Heart left ventricle (tissue), 16 donors: ENCODE results near the gene TRIP4. TPM values are rescaled to one million over a fixed set of nuclear protein-coding genes. Genes with fewer than 3 reads are reported as not detected.

Source experiments
- ATAC-seq, 4 donors: fragments of 200-7000 bp; cut with Tn5 transposase; one replicate each; pipeline ENCODE4 v1.9.1; 2020 to 2022; ENCODE audit warnings: moderate library complexity in 4 of 4, mild to moderate bottlenecking in 3 of 4, moderate number of reproducible peaks in 1 of 4
- DNase-seq, 5 donors: peaks; one replicate each; pipeline ENCODE4 v3.0.0-alpha.2; 2020
- H3K27ac ChIP-seq, 12 donors: fragments of 200-600 bp; sonication (generic) in 4 of 12; one replicate each; pipeline versions ENCODE4 v1.5.0 to v1.8.0; 2016 to 2022; ENCODE audit warnings: mild to moderate bottlenecking in 2 of 12
- H3K27me3 ChIP-seq, 9 donors: fragments of 200-600 bp; sonication (generic) in 2 of 9; one replicate each; pipeline versions ENCODE4 v1.5.1 to v1.8.0; 2016 to 2022; ENCODE audit warnings: mild to moderate bottlenecking in 3 of 9
- H3K36me3 ChIP-seq, 9 donors: fragments of 200-600 bp; sonication (generic) in 2 of 9; one replicate each; pipeline versions ENCODE4 v1.5.0 to v1.8.0; 2018 to 2022; ENCODE audit warnings: mild to moderate bottlenecking in 2 of 9
- H3K4me1 ChIP-seq, 12 donors: fragments of 200-600 bp; sonication (generic) in 4 of 12; one replicate each; pipeline versions ENCODE4 v1.5.0 to v1.8.0; 2016 to 2022; ENCODE audit warnings: mild to moderate bottlenecking in 3 of 12
- H3K4me3 ChIP-seq, 12 donors: fragments of 200-600 bp; sonication (generic) in 4 of 12; one replicate each; pipeline versions ENCODE4 v1.5.0 to v1.8.0; 2017 to 2022; ENCODE audit warnings: mild to moderate bottlenecking in 9 of 12, moderate library complexity in 4 of 12
- H3K9me3 ChIP-seq, 12 donors: fragments of 200-600 bp; sonication (generic) in 4 of 12; one replicate each; pipeline versions ENCODE4 v1.5.0 to v1.8.0; 2016 to 2022; ENCODE audit warnings: mild to moderate bottlenecking in 1 of 12
- POLR2A ChIP-seq, 2 donors: fragments of 450-650 bp; IDR thresholded peaks; one replicate each; pipeline ENCODE4 v1.6.1; 2017; ENCODE audit warnings: antibody characterized with exemption in 2 of 2, mild to moderate bottlenecking in 2 of 2, moderate library complexity in 2 of 2
- WGBS, 4 donors: extraction: QIAGEN DNeasy Blood & Tissue Kit in 2 of 4; methylation state at CpG; one replicate each; pipeline versions ENCODE4 v1.1.5 to v1.1.7; 2013 to 2018; 5-methylcytosine and 5-hydroxymethylcytosine counted together
- intact Hi-C, 10 donors: fragments of 100-400 bp; cut with DNase I; formaldehyde crosslinking; loops; one replicate each; pipeline versions ENCODE4 v1.11.1 to v1.14.2; 2022
- polyA plus RNA-seq, 2 donors: library from polyadenylated mRNA; stranded (reverse); fragments of 200-250 nt; gene quantifications; one replicate each; pipeline ENCODE4 v1.2.3, GENCODE V29; 2013
- total RNA-seq, 9 donors: library from RNA; depleted of rRNA in 2 of 9; stranded (reverse); fragments of >200 nt in 2 of 9; fragmentation: NEBNext Ultra II Directional in 3 of 9; extraction: Animal tissue kit (Norgen Biotek cat#: 25700) in 3 of 9; gene quantifications; one replicate each; pipeline versions ENCODE4 v1.1.0 to v1.2.4, GENCODE V29; 2016 to 2023
- TF ChIP-seq, protein P1 (sequence below), 12 donors: fragments of 200-600 bp; sonication (generic) in 4 of 12; IDR thresholded peaks; one replicate each; pipeline versions ENCODE4 v1.5.0 to v1.8.0; 2018 to 2022; ENCODE audit warnings: antibody characterized with exemption in 12 of 12, mild to moderate bottlenecking in 5 of 12
- donor health status: ischemic (EF 13 %, LVEDD 7.1; RV severe dilation, severe dysfunction).
- donor health status: healthy with polysubstance abuse.
- donor health status: DM: no; HTN: yes; CAD: no.
- donor health status: DM: no; HTN: no; CAD: no.
- donor health status: ischemic (EF 25% LVEDD 6.9; RV normal size, moderate dysfunction).
- donor health status: ischemic (EF 25% LVEDD 5.7; RV mildly dilated, moderate dysfunction).
- donor health status: healthy.
- donor health status: DM: yes; HTN: yes; CAD: no.
- donor health status: ischemic (EF 35%, LVEDD 5.7; RV mildly dilated, moderate dysfunction).
- donor health status: nonischemic (EF 11% LVEDD 7.7; RV severe dilation, severe dysfunction).
- donor health status: DM: yes; HTN: yes; CAD: no.
- donor health status: PGD.
- donor health status: ischemic (EF 29% LVEDD 5.4; RV normal size, mild dysfunction).
- donor health status: nonischemic (EF 23%, LVEDD 6.1; RV moderate dilation, normal function).

Gene TRIP4
- total and polyA plus RNA-seq, 11 donors: 5.9 to 22.7 (median 15.1) TPM

DNA sequence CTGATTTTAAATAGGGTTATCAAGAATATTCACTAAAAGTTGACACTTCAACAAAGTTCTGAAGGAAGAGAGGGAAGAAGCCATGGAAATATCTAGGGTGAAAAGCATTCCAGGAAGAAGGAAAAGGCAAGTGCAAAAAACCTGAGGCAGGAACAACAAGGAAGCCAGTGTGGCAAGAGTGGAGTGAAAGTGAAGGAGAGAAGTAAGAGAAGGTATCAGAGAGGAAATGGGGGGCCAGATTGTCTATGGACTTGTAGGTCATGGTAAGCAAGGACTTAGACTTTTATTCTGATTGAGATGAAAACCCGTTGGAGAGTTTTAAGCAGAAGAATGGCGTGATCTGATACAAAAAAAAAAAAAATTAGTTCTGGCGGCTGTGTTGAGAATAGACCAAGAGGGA is 54.2 kb downstream of the TRIP4 start:
- TF ChIP-seq, protein P1, sequence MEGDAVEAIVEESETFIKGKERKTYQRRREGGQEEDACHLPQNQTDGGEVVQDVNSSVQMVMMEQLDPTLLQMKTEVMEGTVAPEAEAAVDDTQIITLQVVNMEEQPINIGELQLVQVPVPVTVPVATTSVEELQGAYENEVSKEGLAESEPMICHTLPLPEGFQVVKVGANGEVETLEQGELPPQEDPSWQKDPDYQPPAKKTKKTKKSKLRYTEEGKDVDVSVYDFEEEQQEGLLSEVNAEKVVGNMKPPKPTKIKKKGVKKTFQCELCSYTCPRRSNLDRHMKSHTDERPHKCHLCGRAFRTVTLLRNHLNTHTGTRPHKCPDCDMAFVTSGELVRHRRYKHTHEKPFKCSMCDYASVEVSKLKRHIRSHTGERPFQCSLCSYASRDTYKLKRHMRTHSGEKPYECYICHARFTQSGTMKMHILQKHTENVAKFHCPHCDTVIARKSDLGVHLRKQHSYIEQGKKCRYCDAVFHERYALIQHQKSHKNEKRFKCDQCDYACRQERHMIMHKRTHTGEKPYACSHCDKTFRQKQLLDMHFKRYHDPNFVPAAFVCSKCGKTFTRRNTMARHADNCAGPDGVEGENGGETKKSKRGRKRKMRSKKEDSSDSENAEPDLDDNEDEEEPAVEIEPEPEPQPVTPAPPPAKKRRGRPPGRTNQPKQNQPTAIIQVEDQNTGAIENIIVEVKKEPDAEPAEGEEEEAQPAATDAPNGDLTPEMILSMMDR (IDR thresholded peaks at IDR 0.05): no peak
- H3K4me1 ChIP-seq: peaks cover 0 to 24% (median 5%) of the 10 kb centered on the region in 12 donors
- no peak for DNase-seq
- H3K36me3 ChIP-seq: peaks cover 0 to 30% (median 18%) of the 10 kb centered on the region in 9 donors
- H3K27me3 ChIP-seq: no peaks in the 10 kb centered on the region
- no peak for ATAC-seq
- no peak overlapping the region for H3K27ac ChIP-seq
- WGBS, 4 donors: 93 to 97% (median 94%) methylated on average over 3 of the region's 3 CpGs
- H3K4me3 ChIP-seq: no peak overlapping the region
- intact Hi-C loops: no loop called here
- H3K9me3 ChIP-seq: no peaks in the 10 kb centered on the region

- Histone ChIP-seq H3K4me1 (peaks cover 0 to 24% (median 5%) of the 10 kb centered on the region in 12 donors), H3K27me3 (no peaks in the 10 kb centered on the region), H3K36me3 (peaks cover 0 to 41% (median 30%) of the 10 kb centered on the region in 9 donors), H3K9me3 (no peaks in the 10 kb centered on the region), H3K4me3 (no peak overlapping the region), H3K27ac (peak overlapping the region in 3 of 12 donors; percentile 33 to 75 (median 53))
- ATAC-seq (no peak), DNase-seq (no peak)
- intact Hi-C loops: no loop called here
- WGBS, 4 donors: 84 to 90% (median 87%) methylated on average over 2 of the region's 2 CpGs
- no peak for TF ChIP-seq POLR2A (IDR thresholded peaks at IDR 0.05)
- TF ChIP-seq, protein P1 (IDR thresholded peaks at IDR 0.05): no peak
Observed at GRCh38 chr15:64443016-64443415, 55.4 kb downstream of the TRIP4 start.

GRCh38 chr15:64443747-64444621 is 56.3 kb downstream of the TRIP4 start:
- peak overlapping the region in 7 of 12 donors; percentile 1 to 75 (median 12) for H3K27ac ChIP-seq

DNA sequence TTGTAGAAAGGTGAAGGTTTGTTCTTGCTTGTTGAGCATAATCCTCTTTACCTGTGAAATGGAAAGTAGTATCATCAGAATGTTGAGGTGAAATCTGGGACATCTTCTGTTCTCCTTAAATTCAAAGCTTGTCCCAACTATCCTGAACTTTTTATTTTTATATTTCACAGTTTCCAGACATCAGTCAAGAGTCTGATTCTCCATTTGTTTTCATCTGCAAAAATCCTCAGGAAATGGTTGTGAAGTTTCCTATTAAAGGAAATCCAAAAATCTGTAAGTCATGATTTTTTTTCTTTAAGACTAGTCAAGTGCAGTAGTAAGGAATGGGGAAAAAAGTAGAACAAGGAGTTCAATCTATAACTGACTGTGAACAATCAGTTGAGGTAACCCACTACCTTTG is 57.2 kb downstream of the TRIP4 start:
- ATAC-seq (no peak), DNase-seq (no peak)
- H3K4me1 ChIP-seq: peaks cover 0 to 24% (median 5%) of the 10 kb centered on the region in 12 donors
- peak overlapping the region in 3 of 12 donors; percentile 3 to 75 (median 53) for H3K27ac ChIP-seq
- H3K9me3 ChIP-seq: no peaks in the 10 kb centered on the region
- no peak overlapping the region for H3K4me3 ChIP-seq
- H3K36me3 ChIP-seq: peaks cover 0 to 57% (median 46%) of the 10 kb centered on the region in 9 donors
- H3K27me3 ChIP-seq: no peaks in the 10 kb centered on the region
- no peak for TF ChIP-seq POLR2A (IDR thresholded peaks at IDR 0.05)
- TF ChIP-seq, protein P1 (IDR thresholded peaks at IDR 0.05): no peak
- intact Hi-C loops: no loop called here

More at GRCh38 chr15:64443747-64444621, 56.3 kb downstream of the TRIP4 start:
- intact Hi-C loops: no loop called here
- Histone ChIP-seq H3K4me1 (peaks cover 0 to 24% (median 5%) of the 10 kb centered on the region in 12 donors), H3K36me3 (peaks cover 0 to 51% (median 40%) of the 10 kb centered on the region in 9 donors), H3K27me3 (no peaks in the 10 kb centered on the region), H3K4me3 (no peak overlapping the region), H3K9me3 (no peaks in the 10 kb centered on the region)
- 68 to 76% (median 71%) methylated on average over 3 of the region's 3 CpGs for WGBS, 4 donors
- TF ChIP-seq, protein P1 (IDR thresholded peaks at IDR 0.05): no peak
- TF ChIP-seq POLR2A (IDR thresholded peaks at IDR 0.05): no peak
- DNase-seq (no peak), ATAC-seq (peak in 3 of 4 donors; percentile 29 to 70 (median 52))
